Endothelial cell (in vitro differentiated cells): ENCODE data around the gene ATP4B. TPM values are rescaled to one million over a fixed set of nuclear protein-coding genes. Genes with fewer than 3 reads are reported as not detected.

ENCODE experiments used
- DNase-seq: peaks from one replicate; pipeline ENCODE4 v3.0.0; 2021; ENCODE audit warnings: low spot score
- H3K27ac Mint-ChIP-seq: one replicate; pipeline ENCODE4 v1.8.0; 2021; ENCODE audit warnings: mixed read lengths, inconsistent platforms; ENCODE audit not compliant: unreplicated experiment
- H3K27me3 Mint-ChIP-seq: one replicate; pipeline ENCODE4 v1.8.0; 2021; ENCODE audit warnings: mild to moderate bottlenecking, moderate library complexity, mixed read lengths, inconsistent platforms; ENCODE audit not compliant: unreplicated experiment
- H3K36me3 Mint-ChIP-seq: one replicate; pipeline ENCODE4 v1.8.0; 2021; ENCODE audit warnings: mild to moderate bottlenecking, low read depth, mixed read lengths, inconsistent platforms; ENCODE audit not compliant: unreplicated experiment
- H3K4me1 Mint-ChIP-seq: one replicate; pipeline ENCODE4 v1.8.0; 2021; ENCODE audit warnings: mild to moderate bottlenecking, mixed read lengths, inconsistent platforms; ENCODE audit not compliant: unreplicated experiment
- H3K4me3 Mint-ChIP-seq: one replicate; pipeline ENCODE4 v1.8.0; 2021; ENCODE audit warnings: mild to moderate bottlenecking, mixed read lengths, inconsistent platforms; ENCODE audit not compliant: unreplicated experiment
- H3K9me3 Mint-ChIP-seq: one replicate; pipeline ENCODE4 v1.8.0; 2021; ENCODE audit warnings: mixed read lengths, inconsistent platforms; ENCODE audit not compliant: unreplicated experiment
- CTCF ChIP-seq: fragments of 200-600 bp; sonication (generic); IDR thresholded peaks from one replicate; pipeline ENCODE4 v1.5.0; 2021; ENCODE audit warnings: antibody characterized with exemption; ENCODE audit not compliant: unreplicated experiment
- total RNA-seq: library from RNA; stranded (reverse); fragmentation: NEBNext Ultra II Directional; extraction: Animal tissue kit (Norgen Biotek cat#: 25700); gene quantifications from one replicate; pipeline ENCODE4 v1.2.1, GENCODE V29; 2021; ENCODE audit not compliant: unreplicated experiment

Gene ATP4B
- total RNA-seq, 1 donor from 2014 or later = not detected

GRCh38 chr13:113650731-113651148 lies 7.3 kb downstream of the ATP4B start:
- no peak for TF ChIP-seq CTCF

GRCh38 chr13:113650275-113650674 lies 7.7 kb downstream of the ATP4B start:
- H3K9me3 Mint-ChIP-seq = no peaks in the 10 kb centered on the region
- H3K4me3 Mint-ChIP-seq = no peak overlapping the region
- H3K36me3 Mint-ChIP-seq = peaks cover 6% of the 10 kb centered on the region
- no peak for DNase-seq
- H3K27ac Mint-ChIP-seq = no peak overlapping the region
- TF ChIP-seq CTCF = no peak
- H3K27me3 Mint-ChIP-seq = peaks cover 7% of the 10 kb centered on the region
- peaks cover 18% of the 10 kb centered on the region for H3K4me1 Mint-ChIP-seq

More at GRCh38 chr13:113650731-113651148, 7.3 kb downstream of the ATP4B start:
- Mint-ChIP-seq H3K4me3 (no peak overlapping the region), H3K36me3 (peaks cover 6% of the 10 kb centered on the region), H3K27me3 (peaks cover 7% of the 10 kb centered on the region), H3K9me3 (no peaks in the 10 kb centered on the region), H3K4me1 (peaks cover 18% of the 10 kb centered on the region), H3K27ac (no peak overlapping the region)
- no peak for DNase-seq

- no peak for TF ChIP-seq CTCF
- no peak overlapping the region for H3K4me3 Mint-ChIP-seq
- DNase-seq = no peak
- no peak overlapping the region for H3K27ac Mint-ChIP-seq
- peaks cover 6% of the 10 kb centered on the region for H3K36me3 Mint-ChIP-seq
- no peaks in the 10 kb centered on the region for H3K9me3 Mint-ChIP-seq
- peaks cover 17% of the 10 kb centered on the region for H3K4me1 Mint-ChIP-seq
- H3K27me3 Mint-ChIP-seq = peaks cover 6% of the 10 kb centered on the region
Measured at GRCh38 chr13:113649212-113649611, 8.8 kb downstream of the ATP4B start.

GRCh38 chr13:113648216-113648610 lies 9.8 kb downstream of the ATP4B start:
- peaks cover 11% of the 10 kb centered on the region for H3K4me1 Mint-ChIP-seq
- no peaks in the 10 kb centered on the region for H3K9me3 Mint-ChIP-seq
- DNase-seq = no peak
- peaks cover 4% of the 10 kb centered on the region for H3K27me3 Mint-ChIP-seq
- TF ChIP-seq CTCF = no peak
- H3K4me3 Mint-ChIP-seq = no peak overlapping the region
- H3K36me3 Mint-ChIP-seq = peaks cover 6% of the 10 kb centered on the region
- H3K27ac Mint-ChIP-seq = no peak overlapping the region

GRCh38 chr13:113647351-113648215 lies 10.4 kb downstream of the ATP4B start:
- DNase-seq = no peak
- no peaks in the 10 kb centered on the region for H3K9me3 Mint-ChIP-seq
- TF ChIP-seq CTCF = no peak
- H3K36me3 Mint-ChIP-seq = peaks cover 6% of the 10 kb centered on the region
- H3K27ac Mint-ChIP-seq = no peak overlapping the region
- peaks cover 4% of the 10 kb centered on the region for H3K27me3 Mint-ChIP-seq
- no peak overlapping the region for H3K4me3 Mint-ChIP-seq
- H3K4me1 Mint-ChIP-seq = peaks cover 12% of the 10 kb centered on the region
